ENCODE data around the gene OAS2. TPM values are rescaled to one million over a fixed set of nuclear protein-coding genes. Genes with fewer than 3 reads are reported as not detected.

The OAS2 gene
- total and polyA plus RNA-seq, 2 of the 8 experiments (the other 6 are each of a cell fraction or from before 2014, with no cell fraction given), result 0.06 TPM; not detected in 1

- no peak overlapping the region for H4K5ac ChIP-seq (ENCODE audit: insufficient read length, low read depth, low read length)
- H3K79me2 ChIP-seq (ENCODE audit: control insufficient read depth in 1 of 2, insufficient read depth in 2 of 2, low read length in 2 of 2), result no peaks in the 10 kb centered on the region
- DNase-seq (ENCODE audit: low read depth in 1 of 2, low spot score in 2 of 2) (no peak), FAIRE-seq (no peak)
- H4K91ac ChIP-seq (replicated peaks; ENCODE audit: insufficient read length, low read length), result no peak overlapping the region
- no peak overlapping the region for H3K27ac ChIP-seq (ENCODE audit: low read depth, low read length)
- no peak overlapping the region for H2BK5ac ChIP-seq (ENCODE audit: low read depth, low read length)
- no peak overlapping the region for H3K4me3 ChIP-seq (ENCODE audit: extremely low read depth in 1 of 4, insufficient read depth in 2 of 4, low read depth in 3 of 4, low read length in 4 of 4)
- ChIA-PET POLR2A (ENCODE audit: partially characterized antibody) (no interaction called here), CTCF (ENCODE audit: partially characterized antibody) (interaction anchor here (0.6 to 8.9 kb wide), 6 partner anchors 11 to 33 kb away, joined by 3 to 59 read pairs (median 6); no protein-coding TSS in a partner anchor)
- H4K20me1 ChIP-seq (replicated peaks in 1 of 2; ENCODE audit: control insufficient read depth in 1 of 2, insufficient read depth in 2 of 2, low read length in 2 of 2), result no peaks in the 10 kb centered on the region
- H3K9ac ChIP-seq (replicated peaks in 1 of 4; ENCODE audit: extremely low read depth in 1 of 4, low read depth in 3 of 4, low read length in 3 of 4), result no peak overlapping the region
- H2BK20ac ChIP-seq (ENCODE audit: low read length), result no peak overlapping the region
- H2BK120ac ChIP-seq (replicated peaks; ENCODE audit: low read depth, low read length), result no peak overlapping the region
- H3K56ac ChIP-seq (replicated peaks; ENCODE audit: insufficient read length, low read depth, low read length), result no peak overlapping the region
- H3K18ac ChIP-seq (ENCODE audit: extremely low read depth, low read length), result no peak overlapping the region
- H3K23ac ChIP-seq (ENCODE audit: insufficient read length), result no peak overlapping the region
- H3K23me2 ChIP-seq (ENCODE audit: low read depth, low read length), result no peaks in the 10 kb centered on the region
- H2AFZ ChIP-seq (ENCODE audit: low read length), result no peak overlapping the region
- H3K14ac ChIP-seq (ENCODE audit: insufficient read length), result no peak overlapping the region
- H3K27me3 ChIP-seq (replicated peaks in 1 of 4; ENCODE audit: control insufficient read depth in 3 of 4, extremely low read depth in 1 of 4, insufficient read depth in 3 of 4, low read length in 3 of 4), result no peaks in the 10 kb centered on the region; a peak in 1 of 7 replicates
- H3K9me3 ChIP-seq (ENCODE audit: insufficient read depth in 2 of 2, low read depth in 1 of 2, low read length in 1 of 2), result no peaks in the 10 kb centered on the region
- H3K79me1 ChIP-seq (ENCODE audit: low read depth, low read length), result no peaks in the 10 kb centered on the region
- H2BK12ac ChIP-seq (ENCODE audit: low read depth, low read length), result no peak overlapping the region
- H3K36me3 ChIP-seq (ENCODE audit: control insufficient read depth in 2 of 4, insufficient read depth in 4 of 4, low read length in 3 of 4), result no peaks in the 10 kb centered on the region
- H4K8ac ChIP-seq (ENCODE audit: extremely low read depth, insufficient read depth, low read length), result no peak overlapping the region
- H2BK15ac ChIP-seq (ENCODE audit: low read length), result no peak overlapping the region
- WGBS, 2 experiments (ENCODE audit: extremely low coverage in 1 of 2, insufficient coverage in 1 of 2, insufficient read length in 1 of 2, insufficient replicate concordance in 2 of 2, low coverage in 1 of 2, low lambda C conversion rate in 2 of 2, missing lambda C conversion rate in 1 of 2), result 64% methylated on average over 4 of the region's 4 CpGs; no CpG with 5 or more reads in 1 of the 2 experiments
- no peak overlapping the region for H2AK5ac ChIP-seq (ENCODE audit: low read depth, low read length)
- H3K4me2 ChIP-seq (ENCODE audit: insufficient read depth in 1 of 2, low read depth in 2 of 2, low read length in 2 of 2), result no peak overlapping the region
- no peaks in the 10 kb centered on the region for H3K4me1 ChIP-seq (replicated peaks in 1 of 4; ENCODE audit: control insufficient read depth in 3 of 4, insufficient read depth in 4 of 4, low read length in 3 of 4)
- H3K4ac ChIP-seq (replicated peaks; ENCODE audit: insufficient read length, low read depth, low read length), result no peak overlapping the region
- TF ChIP-seq SP4 (IDR thresholded peaks at IDR 0.05; ENCODE audit: low read length) (no peak), ATF3 (IDR thresholded peaks at IDR 0.05; ENCODE audit: insufficient read depth, low read depth, low read length) (no peak), TAF7 (optimal IDR thresholded peaks at IDR 0.05; ENCODE audit: borderline replicate concordance, low read depth, low read length) (no peak), CHD2 (IDR thresholded peaks at IDR 0.05; ENCODE audit: low read length) (no peak), CBX8 (IDR thresholded peaks at IDR 0.05; ENCODE audit: borderline replicate concordance, low read depth, low read length) (no peak), BRCA1 (IDR thresholded peaks at IDR 0.05; ENCODE audit: low read depth, low read length) (no peak), SIRT6 (IDR thresholded peaks at IDR 0.05; ENCODE audit: low read length) (no peak), CTCF (IDR thresholded peaks at IDR 0.05; ENCODE audit: control extremely low read depth in 1 of 3, insufficient read depth in 1 of 3, low read depth in 1 of 3, low read length in 3 of 3) (no peak), POLR2AphosphoS5 (IDR thresholded peaks at IDR 0.05; ENCODE audit: low read depth, low read length) (no peak), CTBP2 (IDR thresholded peaks at IDR 0.05; ENCODE audit: borderline replicate concordance, insufficient read depth, insufficient read length, low read length) (no peak), GABPA (IDR thresholded peaks at IDR 0.05; ENCODE audit: borderline replicate concordance, insufficient read depth, low read length) (no peak), SP1 (IDR thresholded peaks at IDR 0.05; ENCODE audit: low read depth, low read length) (no peak)
Observed at GRCh38 chr12:113019025-113019424, 40.7 kb downstream of the OAS2 start.
